LoVo (cell line): ENCODE results near the gene USP54.
"Not testable (repeated sequence)": the region's sequence is repeated elsewhere in the genome, so short reads cannot be mapped to it uniquely, and the experiment has no call there.

Source experiments
- DNase-seq: peaks from one replicate; pipeline ENCODE4 v3.0.0-alpha.2; 2016; ENCODE audit warnings: low spot score

The USP54 gene

GRCh38 chr10:73590881-73591799 is at the start of gene USP54:
TSS of gene USP54 (minus strand) at chr10:73591342. CDS start at chr10:73575658, 15,684 bp downstream.
- DNase-seq = peak; percentile 75

- no peak for DNase-seq
Observed at GRCh38 chr10:73639286-73639685, 48.1 kb upstream of the USP54 start.

GRCh38 chr10:73635781-73636180 is 44.6 kb upstream of the USP54 start:
- DNase-seq = no peak

GRCh38 chr10:73634421-73634820 is 43.3 kb upstream of the USP54 start:
- DNase-seq = no peak

- DNase-seq = no peak
Observed at GRCh38 chr10:73629165-73629564, 38.0 kb upstream of the USP54 start.

- DNase-seq = no peak
Observed at GRCh38 chr10:73628405-73628804, 37.3 kb upstream of the USP54 start.

- DNase-seq = no peak
Observed at GRCh38 chr10:73627300-73627699, 36.2 kb upstream of the USP54 start.

GRCh38 chr10:73625884-73626752 is 35.0 kb upstream of the USP54 start:
- peak; percentile 98 for DNase-seq

GRCh38 chr10:73625004-73625883 is 34.1 kb upstream of the USP54 start:
- peak; percentile 45 for DNase-seq

- no peak for DNase-seq
Observed at GRCh38 chr10:73623056-73623455, 31.9 kb upstream of the USP54 start.

- DNase-seq = peak; percentile 27
Observed at GRCh38 chr10:73620974-73621373, 29.8 kb upstream of the USP54 start.

- DNase-seq = not testable (repeated sequence)
Observed at GRCh38 chr10:73617143-73617542, 26.0 kb upstream of the USP54 start.

GRCh38 chr10:73614720-73615119 is 23.6 kb upstream of the USP54 start:
- no peak for DNase-seq

- no peak for DNase-seq
Observed at GRCh38 chr10:73609116-73609515, 18.0 kb upstream of the USP54 start.

GRCh38 chr10:73601486-73601921 is 10.4 kb upstream of the USP54 start:
- DNase-seq = peak; percentile 70

- DNase-seq = no peak
Observed at GRCh38 chr10:73597346-73597745, 6.2 kb upstream of the USP54 start.

GRCh38 chr10:73593812-73594211 is 2.7 kb upstream of the USP54 start:
- DNase-seq = no peak

- no peak for DNase-seq
Observed at GRCh38 chr10:73593110-73593509, 2.0 kb upstream of the USP54 start.

GRCh38 chr10:73591935-73592699 is 975 bp upstream of the USP54 start:
- DNase-seq = peak; percentile 83

GRCh38 chr10:73589563-73590126 is 1.5 kb downstream of the USP54 start:
- DNase-seq = no peak

- no peak for DNase-seq
Observed at GRCh38 chr10:73588656-73589055, 2.5 kb downstream of the USP54 start.
